H1 (cell line): ENCODE results near the gene RNF133. TPM values are rescaled to one million over a fixed set of nuclear protein-coding genes. Genes with fewer than 3 reads are reported as not detected.

Source experiments
- CTCF ChIA-PET: fragments of 300-600 bp; sonication (Branson Sonifier 250); formaldehyde crosslinking; loops from one replicate; lab custom pipeline; 2021; ENCODE audit not compliant: partially characterized antibody; lab: Charles Lee
- POLR2A ChIA-PET: fragments of 300-600 bp; sonication (Branson Sonifier 250); formaldehyde crosslinking; loops from one replicate; lab custom pipeline; 2021; ENCODE audit warnings: inconsistent platforms; ENCODE audit not compliant: partially characterized antibody; lab: Charles Lee
- DNase-seq, 2 experiments: peaks; one replicate each; pipeline versions ENCODE4 v3.0.0 to v3.0.0-alpha.2; 2010 to 2022; ENCODE audit warnings: low spot score in 2 of 2, low read depth in 1 of 2, mixed read lengths in 1 of 2
- FAIRE-seq: peaks from 2 replicates; lab custom pipeline; 2011; peaks lifted over from hg19 to GRCh38; lab: Jason Lieb, UNC
- H2AFZ ChIP-seq: 2 replicates; pipeline ENCODE4 v1.8.1; 2012; ENCODE audit warnings: low read length, inconsistent platforms
- H2AK5ac ChIP-seq: 2 replicates; pipeline ENCODE4 v1.6.1; 2013; ENCODE audit warnings: low read depth, low read length
- H2BK120ac ChIP-seq: replicated peaks from 2 replicates; pipeline ENCODE3; 2013; ENCODE audit warnings: low read depth, low read length, inconsistent platforms
- H2BK12ac ChIP-seq: 2 replicates; pipeline ENCODE4 v1.6.1; 2013; ENCODE audit warnings: low read depth, low read length
- H2BK15ac ChIP-seq: 2 replicates; pipeline ENCODE4 v1.6.1; 2013; ENCODE audit warnings: low read length
- H2BK20ac ChIP-seq: 2 replicates; pipeline ENCODE4 v1.6.1; 2013; ENCODE audit warnings: low read length
- H2BK5ac ChIP-seq: 2 replicates; pipeline ENCODE4 v1.6.1; 2013; ENCODE audit warnings: low read depth, low read length
- H3K14ac ChIP-seq: 2 replicates; pipeline ENCODE4 v1.6.1; 2013; ENCODE audit warnings: inconsistent platforms; ENCODE audit not compliant: insufficient read length
- H3K18ac ChIP-seq: 2 replicates; pipeline ENCODE4 v1.6.1; 2013; ENCODE audit warnings: low read length; ENCODE audit errors: extremely low read depth
- H3K23ac ChIP-seq: 2 replicates; pipeline ENCODE4 v1.6.1; 2013; ENCODE audit warnings: inconsistent platforms; ENCODE audit not compliant: insufficient read length
- H3K23me2 ChIP-seq: 2 replicates; pipeline ENCODE4 v1.6.1; 2013; ENCODE audit warnings: low read depth, low read length
- H3K27ac ChIP-seq: 2 replicates; pipeline ENCODE4 v1.6.1; 2011; ENCODE audit warnings: low read depth, low read length, inconsistent platforms
- H3K27me3 ChIP-seq, 4 experiments: replicated peaks in 1 of 4; 1 replicate in 1 of 4; 2 replicates in 3 of 4; pipeline versions ENCODE4 v1.6.1 to v1.8.1; 2011 to 2013; ENCODE audit warnings: low read length in 3 of 4, mild to moderate bottlenecking in 3 of 4, inconsistent platforms in 2 of 4, mixed read lengths in 2 of 4, moderate library complexity in 1 of 4; ENCODE audit not compliant: control insufficient read depth in 3 of 4, insufficient read depth in 3 of 4; ENCODE audit errors: extremely low read depth in 1 of 4
- H3K36me3 ChIP-seq, 4 experiments: 2 replicates each; pipeline versions ENCODE4 v1.6.1 to v1.8.1; 2011 to 2013; ENCODE audit warnings: mild to moderate bottlenecking in 4 of 4, low read length in 3 of 4, moderate library complexity in 2 of 4, control low read depth in 1 of 4, inconsistent platforms in 1 of 4; ENCODE audit not compliant: insufficient read depth in 4 of 4, control insufficient read depth in 2 of 4
- H3K4ac ChIP-seq: replicated peaks from 2 replicates; pipeline ENCODE3; 2013; ENCODE audit warnings: low read length, low read depth, mixed read lengths, inconsistent platforms; ENCODE audit not compliant: insufficient read length
- H3K4me1 ChIP-seq, 4 experiments: replicated peaks in 1 of 4; 1 replicate in 1 of 4; 2 replicates in 3 of 4; pipeline versions ENCODE4 v1.6.1 to v1.8.1; 2011 to 2013; ENCODE audit warnings: low read length in 3 of 4, inconsistent platforms in 2 of 4, mixed read lengths in 1 of 4; ENCODE audit not compliant: insufficient read depth in 4 of 4, control insufficient read depth in 3 of 4
- H3K4me2 ChIP-seq, 2 experiments: 2 replicates each; pipeline versions ENCODE4 v1.6.1 to v1.8.1; 2011 to 2013; ENCODE audit warnings: low read depth in 2 of 2, low read length in 2 of 2, control low read depth in 1 of 2, inconsistent platforms in 1 of 2, mild to moderate bottlenecking in 1 of 2; ENCODE audit not compliant: insufficient read depth in 1 of 2
- H3K4me3 ChIP-seq, 4 experiments: fragments of 200-600, 300-600 bp in 1 of 4; sonication (generic), shearing (Covaris generic), sonication (Bioruptor Twin) in 1 of 4; 2 replicates each; pipeline versions ENCODE4 v1.5.1 to v1.8.1; 2011 to 2016; ENCODE audit warnings: low read length in 4 of 4, low read depth in 3 of 4, control low read depth in 2 of 4, inconsistent platforms in 2 of 4, mild to moderate bottlenecking in 2 of 4, mixed read lengths in 1 of 4, moderate library complexity in 1 of 4; ENCODE audit not compliant: insufficient read depth in 2 of 4; ENCODE audit errors: extremely low read depth in 1 of 4
- H3K56ac ChIP-seq: replicated peaks from 2 replicates; pipeline ENCODE3; 2013; ENCODE audit warnings: low read depth, mild to moderate bottlenecking, mixed read lengths, low read length, inconsistent platforms; ENCODE audit not compliant: insufficient read length
- H3K79me1 ChIP-seq: 2 replicates; pipeline ENCODE4 v1.6.1; 2013; ENCODE audit warnings: low read depth, low read length, control low read depth
- H3K79me2 ChIP-seq, 2 experiments: 2 replicates each; pipeline versions ENCODE4 v1.6.1 to v1.8.1; 2012 to 2013; ENCODE audit warnings: low read length in 2 of 2, mild to moderate bottlenecking in 2 of 2, inconsistent platforms in 1 of 2; ENCODE audit not compliant: insufficient read depth in 2 of 2, control insufficient read depth in 1 of 2
- H3K9ac ChIP-seq, 4 experiments: replicated peaks in 1 of 4; 1 replicate in 1 of 4; 2 replicates in 3 of 4; pipeline versions ENCODE4 v1.6.1 to v1.8.1; 2011 to 2013; ENCODE audit warnings: low read depth in 3 of 4, low read length in 3 of 4, control low read depth in 2 of 4, mild to moderate bottlenecking in 2 of 4, moderate library complexity in 2 of 4, inconsistent platforms in 1 of 4; ENCODE audit errors: extremely low read depth in 1 of 4
- H3K9me3 ChIP-seq, 2 experiments: 2 replicates each; pipeline versions ENCODE4 v1.6.1 to v1.8.1; 2012 to 2013; ENCODE audit warnings: mild to moderate bottlenecking in 2 of 2, moderate library complexity in 2 of 2, control low read depth in 1 of 2, inconsistent platforms in 1 of 2, low read depth in 1 of 2, low read length in 1 of 2, mixed read lengths in 1 of 2; ENCODE audit not compliant: insufficient read depth in 2 of 2
- H4K20me1 ChIP-seq, 2 experiments: replicated peaks in 1 of 2; 2 replicates each; pipeline versions ENCODE3 to v1.8.1; 2011 to 2013; ENCODE audit warnings: inconsistent platforms in 2 of 2, low read length in 2 of 2, mild to moderate bottlenecking in 1 of 2; ENCODE audit not compliant: insufficient read depth in 2 of 2, control insufficient read depth in 1 of 2
- H4K5ac ChIP-seq: 2 replicates; pipeline ENCODE4 v1.6.1; 2013; ENCODE audit warnings: low read length, low read depth, mixed read lengths, inconsistent platforms; ENCODE audit not compliant: insufficient read length
- H4K8ac ChIP-seq: 2 replicates; pipeline ENCODE4 v1.8.0; 2013; ENCODE audit warnings: mild to moderate bottlenecking, moderate library complexity, low read length, inconsistent platforms; ENCODE audit not compliant: insufficient read depth; ENCODE audit errors: extremely low read depth
- H4K91ac ChIP-seq: replicated peaks from 2 replicates; pipeline ENCODE3; 2013; ENCODE audit warnings: low read length, mixed read lengths, inconsistent platforms; ENCODE audit not compliant: insufficient read length
- BCL11A ChIP-seq, 2 experiments: IDR thresholded peaks; one replicate each; pipeline ENCODE4 v1.6.1; 2011; ENCODE audit warnings: low read depth in 2 of 2, low read length in 2 of 2, mild to moderate bottlenecking in 2 of 2
- SIX5 ChIP-seq: IDR thresholded peaks from 2 replicates; pipeline ENCODE4 v1.6.1; 2011; ENCODE audit warnings: mild to moderate bottlenecking, low read depth, low read length
- TAF1 ChIP-seq: IDR thresholded peaks from 2 replicates; pipeline ENCODE4 v1.6.1; 2011; ENCODE audit warnings: mild to moderate bottlenecking, low read depth, low read length
- TAF7 ChIP-seq: optimal IDR thresholded peaks from 2 replicates; pipeline ENCODE3; 2011; ENCODE audit warnings: low read depth, mild to moderate bottlenecking, inconsistent platforms, low read length, moderate library complexity, borderline replicate concordance
- TBP ChIP-seq: IDR thresholded peaks from 2 replicates; pipeline ENCODE4 v1.6.1; 2011; ENCODE audit warnings: low read depth, low read length, improper control_type of control experiment
- TCF12 ChIP-seq: IDR thresholded peaks from 2 replicates; pipeline ENCODE4 v1.6.1; 2011; ENCODE audit warnings: low read depth, mild to moderate bottlenecking, low read length
- WGBS, 2 experiments: shearing (Covaris generic) in 1 of 2; methylation state at CpG; one replicate each; pipeline versions ENCODE4 v1.1.6 to v1.1.7; 2013 to 2015; ENCODE audit warnings: low lambda C conversion rate in 2 of 2, mixed read lengths in 2 of 2, inconsistent platforms in 1 of 2, low coverage in 1 of 2, missing lambda C conversion rate in 1 of 2; ENCODE audit not compliant: insufficient replicate concordance in 2 of 2, insufficient coverage in 1 of 2, insufficient read length in 1 of 2; ENCODE audit errors: extremely low coverage in 1 of 2, missing lambda C conversion rate in 1 of 2; 5-methylcytosine and 5-hydroxymethylcytosine counted together
- polyA plus RNA-seq, 7 experiments: library from polyadenylated mRNA; depleted of rRNA in 3 of 7; stranded (reverse) in 5 of 7; unstranded in 2 of 7; fragments of >200 nt in 5 of 7; fragments of 200-250 nt in 2 of 7; gene quantifications; 1 replicate in 5 of 7; 2 replicates in 1 of 7; 4 replicates in 1 of 7; pipeline versions ENCODE4 v1.2.1 to v1.2.3, GENCODE V29; 2011 to 2013; ENCODE audit warnings: missing spikeins in 2 of 7, mixed read lengths in 2 of 7
- total RNA-seq: library from RNA; stranded (reverse); fragmentation: NEBNext Ultra II Directional; extraction: Animal tissue kit (Norgen Biotek cat#: 25700); gene quantifications from 2 replicates; pipeline ENCODE4 v1.2.1, GENCODE V29; 2021

The RNF133 gene
- total and polyA plus RNA-seq, 2 of the 8 experiments (the other 6 are each of a cell fraction or from before 2014, with no cell fraction given): 0.09 to 0.39 TPM

DNA sequence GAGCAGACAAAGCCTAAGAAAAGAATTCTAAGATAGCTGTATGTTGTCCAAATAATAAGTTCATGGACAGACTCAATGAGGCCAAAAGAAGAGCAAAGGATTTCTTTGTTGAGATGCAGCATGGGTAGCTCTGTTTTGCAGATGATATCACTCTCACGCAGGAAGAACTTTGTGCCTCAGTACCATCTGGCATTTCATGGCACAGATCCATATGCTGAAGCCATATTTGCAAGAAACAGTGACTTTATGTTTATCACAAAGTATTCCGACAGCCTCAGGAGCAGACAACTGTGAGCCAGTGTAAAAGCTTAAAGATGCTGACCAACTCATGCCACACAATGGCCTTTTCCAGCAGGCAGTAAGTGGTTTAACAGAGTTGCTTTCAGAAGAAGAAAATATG is 49.3 kb upstream of the RNF133 start:
- no peak overlapping the region for H3K4me3 ChIP-seq
- no peak for TF ChIP-seq TBP
- no peak for TF ChIP-seq TAF1
- TF ChIP-seq TAF7: no peak
- TF ChIP-seq TCF12: no peak
- TF ChIP-seq BCL11A (IDR thresholded peaks at IDR 0.05; ENCODE audit: low read depth in 2 of 2, low read length in 2 of 2): no peak
- no peak for TF ChIP-seq SIX5
- TF ChIP-seq, all 59 proteins: peak for 0
- Histone ChIP-seq H2AK5ac (no peak overlapping the region), H2BK120ac (no peak overlapping the region), H3K23me2 (no peaks in the 10 kb centered on the region), H3K14ac (no peak overlapping the region), H3K23ac (no peak overlapping the region), H3K79me1 (no peaks in the 10 kb centered on the region; the same call in 1 of the 2 replicates), H3K56ac (no peak overlapping the region), H4K8ac (no peak overlapping the region), H3K4me1 (peaks cover 2 to 19% (median 11%) of the 10 kb centered on the region in 4 experiments; a peak in 5 of 7 replicates), H3K27me3 (no peaks in the 10 kb centered on the region), H3K36me3 (no peaks in the 10 kb centered on the region), H2BK5ac (no peak overlapping the region), H2BK12ac (no peak overlapping the region), H3K4ac (no peak overlapping the region), H3K18ac (no peak overlapping the region), H3K79me2 (no peaks in the 10 kb centered on the region), H2BK20ac (no peak overlapping the region), H3K9ac (no peak overlapping the region), H4K5ac (no peak overlapping the region), H3K9me3 (no peaks in the 10 kb centered on the region), H4K91ac (no peak overlapping the region), H3K27ac (no peak overlapping the region), H2BK15ac (no peak overlapping the region), H4K20me1 (no peaks in the 10 kb centered on the region), H3K4me2 (no peak overlapping the region), H2AFZ (no peak overlapping the region)
- 90% methylated on average over 2 of the region's 2 CpGs; no CpG with 5 or more reads in 1 of the 2 experiments for WGBS, 2 experiments
- ChIA-PET CTCF (interaction anchor here (0.9 to 2.0 kb wide), 3 partner anchors 9 to 407 kb away, joined by 3 to 6 read pairs (median 4); no protein-coding TSS in a partner anchor), POLR2A (interaction anchor here (1.5 kb wide), 1 partner anchor 16 kb away, joined by 5 read pairs; no protein-coding TSS in a partner anchor)
- DNase-seq: no peak
- FAIRE-seq: no peak
